H1 (cell line): Measurements from ENCODE around the gene HBM. TPM values are rescaled to one million over a fixed set of nuclear protein-coding genes. Genes with fewer than 3 reads are reported as not detected.

ENCODE experiments used
- polyA plus RNA-seq, 7 experiments: library from polyadenylated mRNA; depleted of rRNA in 3 of 7; stranded (reverse) in 5 of 7; unstranded in 2 of 7; fragments of >200 nt in 5 of 7; fragments of 200-250 nt in 2 of 7; gene quantifications; 1 replicate in 5 of 7; 2 replicates in 1 of 7; 4 replicates in 1 of 7; pipeline versions ENCODE4 v1.2.1 to v1.2.3, GENCODE V29; 2011 to 2013; ENCODE audit warnings: missing spikeins in 2 of 7, mixed read lengths in 2 of 7
- total RNA-seq: library from RNA; stranded (reverse); fragmentation: NEBNext Ultra II Directional; extraction: Animal tissue kit (Norgen Biotek cat#: 25700); gene quantifications from 2 replicates; pipeline ENCODE4 v1.2.1, GENCODE V29; 2021
- TF ChIP-seq, protein P1 (sequence below): IDR thresholded peaks from 2 replicates; pipeline ENCODE4 v1.6.1; 2012; ENCODE audit warnings: inconsistent platforms

HBM gene
- total and polyA plus RNA-seq, 2 of the 8 experiments (the other 6 are each of a cell fraction or from before 2014, with no cell fraction given) = 0.88 TPM; not detected in 1

DNA sequence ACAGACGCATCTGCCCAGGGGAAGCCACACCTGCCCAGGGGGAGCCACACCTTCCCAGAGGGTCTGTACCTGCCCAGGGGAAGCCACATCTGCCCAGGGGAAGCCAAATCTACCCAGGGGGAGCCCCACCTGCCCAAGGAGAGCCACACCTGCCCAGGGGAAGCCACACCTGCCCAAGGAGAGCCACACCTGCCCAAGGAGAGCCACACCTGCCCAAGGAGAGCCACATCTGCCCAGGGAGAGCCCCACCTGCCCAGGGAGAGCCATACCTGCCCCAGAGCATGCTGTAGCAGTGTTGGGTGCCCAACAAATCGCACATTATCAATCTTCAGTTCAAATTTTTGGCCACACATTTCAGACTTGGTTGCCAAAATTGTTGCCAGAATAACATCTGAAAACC is 46.9 kb upstream of the HBM start (continued):
- TF ChIP-seq, protein P1, sequence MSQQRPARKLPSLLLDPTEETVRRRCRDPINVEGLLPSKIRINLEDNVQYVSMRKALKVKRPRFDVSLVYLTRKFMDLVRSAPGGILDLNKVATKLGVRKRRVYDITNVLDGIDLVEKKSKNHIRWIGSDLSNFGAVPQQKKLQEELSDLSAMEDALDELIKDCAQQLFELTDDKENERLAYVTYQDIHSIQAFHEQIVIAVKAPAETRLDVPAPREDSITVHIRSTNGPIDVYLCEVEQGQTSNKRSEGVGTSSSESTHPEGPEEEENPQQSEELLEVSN = no peak
- TF ChIP-seq, all 59 proteins: peak for 0
